ENCODE measurements around the gene APOA1. TPM values are rescaled to one million over a fixed set of nuclear protein-coding genes. Genes with fewer than 3 reads are reported as not detected.

APOA1 gene
- total RNA-seq, 1 experiment from 2014 or later = 0.14 TPM

DNA sequence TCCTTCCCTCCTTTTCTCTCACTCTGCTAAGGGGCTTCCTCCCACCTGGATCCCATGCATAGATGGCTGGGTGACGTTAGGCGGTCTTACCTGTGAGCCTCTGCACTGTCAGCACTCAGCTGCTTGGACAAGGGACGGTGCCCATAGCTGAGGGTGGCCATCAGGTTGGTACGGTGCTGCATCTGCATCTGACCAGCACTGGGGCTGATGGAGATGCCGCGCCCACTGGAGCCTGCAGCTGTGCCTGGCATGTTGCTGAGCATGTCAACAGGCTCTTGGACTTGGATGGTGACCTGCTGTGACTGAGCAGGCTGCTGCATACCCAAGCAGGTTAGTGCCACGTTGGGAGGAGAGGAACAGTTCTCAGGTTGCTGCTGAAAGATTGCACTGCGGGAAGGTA is 21.8 kb upstream of the APOA1 start:
- no peak for DNase-seq (ENCODE audit: low read depth)

DNA sequence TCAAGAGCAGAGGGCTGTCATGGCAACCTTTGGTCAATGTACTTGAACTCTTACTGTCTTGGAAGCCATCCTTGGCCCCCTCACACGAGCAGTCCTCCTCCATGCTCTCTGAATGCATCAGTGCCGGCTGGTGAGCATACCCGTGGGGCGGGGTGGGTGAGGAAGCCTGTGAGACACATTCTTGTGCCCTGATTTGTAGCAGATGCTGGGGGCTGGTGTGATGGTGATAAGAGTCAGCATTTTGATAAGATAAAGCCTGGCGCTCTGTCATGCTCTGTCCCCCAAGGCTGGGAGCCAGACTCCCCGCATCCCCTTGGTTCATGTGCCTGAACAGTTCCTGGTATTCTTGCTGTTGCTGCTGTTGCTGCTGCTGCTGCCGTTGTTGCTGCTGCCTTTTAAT is 20.5 kb upstream of the APOA1 start:
- no peak for DNase-seq (ENCODE audit: low read depth)

DNA sequence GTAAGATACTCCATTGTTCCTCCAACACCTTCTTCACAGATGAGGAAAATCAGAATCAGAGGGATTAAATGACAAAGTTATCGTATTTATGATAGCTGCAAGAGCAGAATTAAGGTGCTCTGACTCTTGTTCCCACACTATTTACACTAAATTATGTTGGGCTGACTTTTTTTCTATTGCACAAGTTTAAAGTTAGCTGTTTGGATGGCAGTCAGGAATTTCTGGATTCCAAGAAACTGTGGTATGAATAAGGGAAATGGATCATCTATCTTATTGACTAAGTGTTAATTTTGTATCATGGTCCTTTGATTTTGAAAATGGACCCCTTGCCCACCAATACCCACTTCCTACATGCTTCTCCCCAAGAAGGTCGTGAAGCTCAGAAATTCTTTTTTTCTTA is 19.9 kb upstream of the APOA1 start:
- DNase-seq (ENCODE audit: low read depth) = no peak

DNA sequence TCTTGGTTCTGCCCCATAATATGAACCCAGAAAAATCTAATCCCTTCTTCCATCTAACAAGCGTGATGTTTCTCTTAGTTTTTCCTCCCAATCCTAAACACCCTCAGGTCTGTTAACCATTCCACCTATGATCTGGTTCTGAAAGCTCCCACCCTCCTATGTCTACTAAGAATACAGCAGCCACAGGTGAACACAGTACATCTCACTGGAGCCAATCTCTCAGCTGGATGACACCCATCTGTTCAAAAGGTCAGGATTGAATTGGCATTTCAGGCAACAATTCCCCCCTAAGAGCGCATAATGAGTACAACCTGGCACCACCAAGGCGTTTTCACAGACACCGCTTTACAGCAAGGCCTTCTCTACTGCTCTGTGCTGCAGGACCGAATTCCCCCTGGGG is 19.0 kb upstream of the APOA1 start:
- DNase-seq (ENCODE audit: low read depth) = no peak

DNA sequence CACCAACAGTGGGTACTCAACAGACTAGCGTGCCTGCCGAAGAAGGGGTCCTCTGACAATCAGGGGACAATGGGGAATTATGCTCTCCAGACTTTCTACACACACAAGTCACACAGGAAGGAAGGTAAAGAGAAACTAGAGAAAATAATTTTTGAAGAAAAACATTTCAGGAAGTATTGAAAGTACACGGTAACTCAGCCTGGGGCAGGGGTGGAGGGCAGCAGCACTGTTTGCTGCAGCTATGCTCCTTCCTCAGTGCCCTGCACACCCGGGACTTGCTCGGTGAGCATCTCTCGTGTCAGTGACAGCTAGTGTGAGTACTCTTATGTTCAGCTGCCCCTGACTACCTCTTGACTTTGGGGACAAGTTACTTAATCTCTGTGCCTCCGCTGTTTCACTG is 18.0 kb upstream of the APOA1 start:
- DNase-seq (ENCODE audit: low read depth) = no peak

DNA sequence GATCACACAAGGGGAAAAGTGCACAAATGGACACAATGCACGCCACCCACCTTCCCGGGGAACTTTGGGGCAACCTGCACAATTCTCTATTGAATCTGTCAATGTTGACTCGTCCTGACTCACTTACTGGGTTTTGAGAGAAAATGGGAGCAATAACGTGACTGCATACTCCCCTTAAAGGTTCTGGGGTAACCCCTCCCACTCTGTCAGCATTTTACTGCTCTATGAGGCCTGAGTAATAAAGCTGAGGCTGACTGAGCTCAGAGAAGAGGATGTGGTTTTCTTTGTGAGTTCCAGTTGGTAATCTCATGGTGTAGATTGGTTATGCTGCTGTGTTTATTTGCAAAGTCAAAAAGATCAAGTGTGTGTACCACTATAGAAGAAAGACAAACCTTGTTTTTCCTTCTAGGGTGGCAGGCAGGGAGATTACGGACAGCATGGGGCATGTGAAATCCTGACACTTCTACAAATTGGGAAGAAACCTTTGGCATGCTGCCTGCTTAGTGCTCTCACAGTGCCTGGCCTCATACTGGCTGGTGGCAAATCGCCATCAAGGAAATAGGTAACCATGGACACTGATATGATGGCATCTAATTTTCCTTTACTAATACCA is 16.1 kb upstream of the APOA1 start:
- DNase-seq (ENCODE audit: low read depth) = peak; percentile 99

DNA sequence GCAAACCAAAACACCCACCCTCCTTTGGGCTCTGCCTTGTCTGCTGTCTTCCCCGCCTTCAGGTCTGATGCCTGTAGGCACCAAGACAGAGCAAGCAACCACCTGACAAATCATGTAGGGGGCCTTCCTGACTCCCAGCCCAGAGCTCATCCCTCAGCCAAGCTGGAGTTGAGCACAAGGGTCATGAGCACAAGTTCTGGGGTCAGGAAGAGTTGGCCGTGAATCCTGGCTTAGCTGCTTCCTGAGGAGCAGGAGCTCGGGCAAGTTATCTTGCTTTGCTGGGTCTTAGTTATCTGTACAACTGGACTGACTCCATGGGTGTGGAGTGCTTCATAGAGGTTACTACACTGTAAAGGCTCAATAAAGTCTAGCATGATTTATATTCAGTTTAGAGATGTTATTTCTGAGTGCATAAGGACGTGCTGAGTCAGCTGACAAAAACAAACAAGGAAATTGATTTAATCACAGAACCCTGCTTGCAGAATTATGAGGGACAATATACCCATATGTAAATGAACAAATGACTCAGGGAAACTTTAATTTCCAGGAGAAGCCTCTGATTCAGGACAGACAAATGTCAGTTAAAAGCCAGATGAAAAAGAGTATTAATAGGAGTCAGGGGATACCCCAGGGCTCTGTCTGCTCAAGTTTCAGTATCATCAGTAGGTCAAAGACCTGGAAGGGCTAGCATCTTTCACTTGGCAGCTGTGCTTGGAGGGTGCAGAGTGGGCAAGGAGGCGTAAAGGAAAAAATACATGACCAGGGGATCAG is 15.0 kb upstream of the APOA1 start:
- DNase-seq (ENCODE audit: low read depth) = peak; percentile 32

DNA sequence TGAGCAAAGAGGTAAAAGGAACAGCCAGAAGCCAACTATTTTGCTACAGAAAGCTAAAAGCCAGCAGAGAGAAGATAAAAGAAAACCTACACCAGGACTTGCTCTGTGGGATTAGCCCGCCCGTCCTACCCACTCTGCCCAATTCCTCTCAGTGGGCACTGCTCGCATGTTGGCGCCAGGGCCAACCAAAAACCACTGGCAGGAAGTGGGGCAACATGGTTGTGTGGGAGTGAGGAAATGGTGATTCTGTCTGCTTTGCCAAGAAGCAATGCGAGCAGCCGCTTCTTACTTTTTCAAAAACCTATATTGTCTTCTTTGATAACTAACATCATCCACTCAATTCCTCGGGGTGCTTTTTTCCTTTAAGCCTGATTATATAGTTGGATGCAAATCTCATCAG is 14.2 kb upstream of the APOA1 start:
- DNase-seq (ENCODE audit: low read depth) = no peak

DNA sequence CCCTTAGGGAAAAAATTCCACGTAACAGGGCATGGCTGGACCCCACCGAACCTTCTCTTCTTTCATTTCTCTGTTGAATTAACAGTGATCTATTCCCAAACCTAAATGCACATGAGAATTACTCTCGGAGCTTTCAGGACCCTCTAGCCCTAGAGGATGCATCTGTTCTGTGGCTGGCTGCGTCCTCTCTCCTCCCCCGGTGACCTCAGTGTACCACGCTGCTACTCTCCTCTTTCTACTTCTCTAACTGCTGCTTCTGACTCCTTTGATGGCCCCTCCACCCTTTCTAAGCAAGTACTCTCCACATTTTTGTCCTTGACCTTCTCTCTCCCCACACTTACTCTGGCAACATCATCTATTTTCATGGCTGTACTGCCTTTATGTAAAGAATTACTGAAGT is 12.1 kb upstream of the APOA1 start:
- DNase-seq (ENCODE audit: low read depth) = no peak

DNA sequence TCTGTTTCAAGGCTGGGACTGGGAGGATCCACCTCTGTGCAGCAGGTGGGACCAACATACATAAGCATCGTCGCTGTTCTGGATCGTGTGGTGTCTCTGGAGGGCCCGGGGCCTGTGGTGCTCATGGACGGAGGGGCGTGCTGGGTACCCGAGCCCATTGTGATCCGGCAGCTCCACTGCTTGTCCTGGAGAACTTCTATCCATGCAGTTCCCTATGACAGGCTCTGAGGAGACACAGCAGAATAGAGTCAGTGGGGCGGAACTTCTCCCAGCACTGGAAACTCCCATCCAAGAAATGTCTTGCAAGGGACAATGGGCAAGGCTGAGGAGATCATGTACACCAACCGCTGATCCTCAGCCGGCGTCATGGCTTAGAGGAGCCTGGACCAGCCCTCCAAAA is 11.6 kb upstream of the APOA1 start:
- no peak for DNase-seq (ENCODE audit: low read depth)

DNA sequence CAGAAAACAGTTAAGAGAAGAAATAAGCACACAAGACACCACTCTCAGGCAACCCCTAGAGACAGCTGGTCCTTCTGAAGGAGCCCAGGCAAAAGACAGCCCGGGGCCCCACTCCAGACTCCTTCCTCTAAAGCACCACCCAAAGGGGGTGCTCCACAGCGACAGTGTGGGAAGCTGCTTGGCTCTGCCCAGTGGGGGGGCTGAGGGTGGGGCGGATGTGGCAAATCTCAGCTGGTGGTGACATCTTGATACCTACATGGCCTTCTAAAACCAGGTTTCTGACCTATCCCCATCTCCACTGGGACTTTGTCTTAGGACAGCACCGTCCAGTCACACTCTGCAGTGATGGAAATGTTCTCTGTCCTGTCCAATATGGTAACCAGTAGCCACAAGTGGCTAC is 10.2 kb upstream of the APOA1 start:
- no peak for DNase-seq (ENCODE audit: low read depth)

DNA sequence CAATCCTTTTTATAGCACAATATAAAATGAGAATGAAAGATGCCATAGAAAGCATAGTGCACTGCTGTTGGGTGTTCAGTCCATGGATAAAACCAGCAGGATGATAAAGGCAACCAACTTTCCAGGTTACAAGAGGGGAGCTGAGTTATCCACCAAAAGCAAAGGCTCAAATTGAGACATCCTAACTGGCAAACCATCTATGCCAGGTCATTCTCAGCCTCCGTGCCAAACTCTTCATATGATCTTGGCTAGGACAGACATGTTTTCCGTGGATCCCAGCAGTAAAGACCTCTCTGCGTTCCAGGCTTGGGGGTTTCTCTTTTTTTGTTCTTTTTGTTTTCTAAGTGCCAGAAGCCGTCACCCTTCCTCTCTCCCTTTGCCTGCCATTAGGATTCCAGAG is 7.3 kb upstream of the APOA1 start:
- no peak for DNase-seq (ENCODE audit: low read depth)

DNA sequence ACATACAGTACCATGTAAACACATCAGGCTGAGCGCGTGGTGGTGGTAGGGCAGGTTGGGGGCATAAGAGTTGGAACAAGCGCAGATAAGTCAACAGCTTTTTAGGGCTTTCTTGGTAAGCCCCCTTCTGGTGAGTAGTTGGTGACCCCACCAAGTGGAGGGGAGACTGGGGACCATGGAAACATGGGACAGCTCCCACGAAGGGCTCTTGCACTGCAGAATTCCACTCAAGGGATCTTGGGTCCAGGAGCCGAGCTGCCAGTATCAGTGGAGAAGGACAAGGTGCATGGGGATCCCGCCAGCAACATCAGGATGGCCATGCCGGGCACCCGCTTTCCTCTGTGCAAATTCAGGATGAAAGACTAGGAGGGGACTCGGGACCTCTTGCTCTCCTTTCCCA is 6.2 kb upstream of the APOA1 start:
- no peak for DNase-seq (ENCODE audit: low read depth)

DNA sequence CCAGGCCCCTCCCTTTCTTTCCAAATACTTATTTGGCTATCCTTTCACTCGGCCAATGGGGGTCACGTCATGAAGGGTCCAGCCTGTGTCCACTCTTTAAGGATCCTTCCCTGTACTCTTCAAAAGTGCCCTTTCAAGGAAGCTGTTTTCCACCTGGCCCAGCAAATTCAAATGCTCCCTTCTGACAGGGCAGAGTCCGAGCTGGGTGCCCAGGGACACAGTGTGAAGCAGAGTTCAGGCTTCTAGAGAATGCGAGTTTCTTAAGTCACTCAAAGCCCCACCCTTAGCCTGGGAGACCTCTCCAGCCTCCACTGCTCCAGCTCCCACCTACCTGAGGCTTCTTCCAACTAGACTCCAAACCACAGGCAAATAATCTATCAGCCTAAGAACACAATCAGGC is 5.5 kb upstream of the APOA1 start:
- DNase-seq (ENCODE audit: low read depth) = no peak

DNA sequence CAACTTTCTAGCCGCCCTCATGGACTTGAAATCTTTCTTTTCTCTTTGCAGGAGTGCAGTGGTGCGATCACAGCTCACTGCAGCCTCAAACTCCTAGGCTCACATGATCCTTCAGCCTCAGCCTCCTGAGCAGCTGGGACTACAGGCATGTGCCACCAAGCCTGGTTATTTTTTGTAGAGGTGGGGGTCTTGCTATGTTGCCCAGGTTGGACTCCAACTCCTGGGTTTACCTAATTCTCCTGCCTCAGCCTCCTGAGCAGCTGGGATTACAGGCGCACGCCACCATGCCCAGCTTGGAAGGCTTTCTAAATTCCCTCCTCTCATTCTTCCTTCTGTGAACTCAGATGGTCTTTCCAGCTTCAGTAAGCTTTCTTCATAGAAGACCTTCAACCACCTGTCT is 4.7 kb upstream of the APOA1 start:
- DNase-seq (ENCODE audit: low read depth) = no peak

DNA sequence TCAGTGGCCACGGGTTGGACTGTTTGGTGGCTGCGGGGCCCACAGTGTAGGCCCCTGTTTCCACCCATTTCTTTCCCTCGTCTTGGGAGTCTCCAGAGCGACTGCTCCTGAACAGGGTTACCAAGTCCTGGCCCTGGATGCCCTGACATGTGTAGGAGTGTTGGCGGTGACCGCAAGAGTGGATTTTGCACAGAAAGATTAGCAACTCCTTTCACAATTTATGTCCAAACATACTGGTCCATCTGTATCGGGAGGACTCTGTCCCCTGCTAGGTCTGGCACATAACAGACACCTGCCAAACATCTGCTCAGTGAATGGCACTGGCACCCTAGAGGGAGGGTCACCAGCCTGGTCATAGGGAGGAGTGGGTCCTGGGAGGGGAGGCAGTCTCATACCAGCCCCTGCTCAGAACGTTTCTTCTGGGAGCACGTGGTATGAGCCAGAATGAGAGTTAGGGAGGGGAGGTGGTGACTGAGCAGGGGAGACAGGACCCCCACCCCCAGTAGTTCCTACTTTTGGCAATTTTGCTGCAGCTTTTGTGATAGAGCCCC is 3.4 kb upstream of the APOA1 start:
- no peak for DNase-seq (ENCODE audit: low read depth)

DNA sequence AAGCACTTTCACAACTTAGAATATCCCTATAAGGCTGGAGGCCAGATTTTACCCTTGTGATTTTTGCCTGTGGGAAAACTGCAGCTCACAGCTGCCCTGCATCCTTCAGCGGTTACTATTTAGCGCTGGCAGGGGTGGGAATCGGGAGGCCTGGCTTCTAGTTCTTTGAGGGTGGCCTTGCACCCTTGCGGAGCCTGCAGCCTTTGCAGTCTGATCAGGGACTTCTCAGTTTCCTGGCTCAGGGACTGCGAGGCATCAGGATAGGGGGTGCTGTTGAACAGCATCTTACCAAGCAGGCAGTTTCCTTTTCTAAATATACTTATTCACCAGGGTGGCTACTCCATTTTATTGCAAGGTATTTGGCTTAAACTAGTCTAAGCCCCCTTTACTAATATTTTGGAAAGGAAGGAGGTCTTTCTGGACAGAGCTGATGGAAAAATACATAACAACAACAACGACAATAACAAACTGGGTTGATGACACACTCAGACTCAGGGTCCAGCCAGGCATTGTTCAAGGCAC is 2.9 kb upstream of the APOA1 start:
- DNase-seq (ENCODE audit: low read depth) = no peak

DNA sequence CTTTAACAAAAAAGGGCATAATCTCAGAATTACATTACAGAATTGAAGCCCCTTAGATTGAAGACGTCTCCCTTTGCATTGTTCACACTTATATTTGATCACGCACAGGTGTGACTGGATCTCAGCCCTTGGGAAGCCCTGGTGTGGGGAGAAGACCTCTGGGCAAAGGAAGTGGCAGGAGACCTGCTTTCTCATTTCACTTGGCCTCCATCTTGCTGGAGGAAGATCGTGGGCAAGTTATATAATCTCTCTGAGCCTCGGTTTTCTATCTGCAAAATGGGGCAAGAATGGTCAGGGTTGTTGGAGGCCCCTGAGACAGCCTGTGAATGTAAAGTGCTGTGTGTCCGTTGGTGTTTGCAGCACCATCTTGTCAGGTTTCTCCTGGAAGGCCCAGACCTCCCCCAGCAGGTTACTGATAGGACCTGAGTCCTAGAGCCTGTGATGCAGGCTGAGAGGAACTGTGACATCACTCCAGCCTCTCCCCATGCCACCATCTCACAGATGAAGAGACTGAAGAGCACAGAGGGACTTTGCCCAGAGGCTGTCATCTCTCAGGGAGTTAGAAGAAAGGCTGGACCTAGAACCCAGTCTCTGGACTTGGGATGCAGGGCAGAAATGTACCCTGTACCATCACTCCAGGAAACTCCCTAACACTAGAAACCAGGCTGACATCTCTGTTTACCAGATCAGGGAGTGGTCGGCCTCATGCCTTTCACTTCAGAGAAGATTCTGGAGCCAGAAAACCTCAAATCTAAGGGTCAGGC is 1.1 kb upstream of the APOA1 start:
- no peak for DNase-seq (ENCODE audit: low read depth)

DNA sequence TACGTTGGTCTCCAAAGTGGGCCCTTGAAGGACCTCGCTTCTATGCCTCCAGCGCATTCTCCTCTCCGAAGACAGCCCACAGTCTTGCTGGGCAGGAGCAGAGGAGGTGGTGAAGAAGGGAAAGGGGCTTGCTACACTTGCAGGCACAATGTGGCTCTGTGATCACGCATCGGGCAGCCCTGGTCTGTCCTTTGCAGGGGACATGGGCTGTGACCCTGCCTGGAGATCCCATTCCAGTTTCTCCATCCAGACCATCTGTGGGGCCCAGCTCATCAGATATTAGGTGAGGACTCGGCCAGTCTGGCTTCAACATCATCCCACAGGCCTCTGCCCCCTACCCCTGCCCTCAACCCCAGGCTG is 810 bp downstream of the APOA1 start:
- DNase-seq (ENCODE audit: low read depth) = no peak

DNA sequence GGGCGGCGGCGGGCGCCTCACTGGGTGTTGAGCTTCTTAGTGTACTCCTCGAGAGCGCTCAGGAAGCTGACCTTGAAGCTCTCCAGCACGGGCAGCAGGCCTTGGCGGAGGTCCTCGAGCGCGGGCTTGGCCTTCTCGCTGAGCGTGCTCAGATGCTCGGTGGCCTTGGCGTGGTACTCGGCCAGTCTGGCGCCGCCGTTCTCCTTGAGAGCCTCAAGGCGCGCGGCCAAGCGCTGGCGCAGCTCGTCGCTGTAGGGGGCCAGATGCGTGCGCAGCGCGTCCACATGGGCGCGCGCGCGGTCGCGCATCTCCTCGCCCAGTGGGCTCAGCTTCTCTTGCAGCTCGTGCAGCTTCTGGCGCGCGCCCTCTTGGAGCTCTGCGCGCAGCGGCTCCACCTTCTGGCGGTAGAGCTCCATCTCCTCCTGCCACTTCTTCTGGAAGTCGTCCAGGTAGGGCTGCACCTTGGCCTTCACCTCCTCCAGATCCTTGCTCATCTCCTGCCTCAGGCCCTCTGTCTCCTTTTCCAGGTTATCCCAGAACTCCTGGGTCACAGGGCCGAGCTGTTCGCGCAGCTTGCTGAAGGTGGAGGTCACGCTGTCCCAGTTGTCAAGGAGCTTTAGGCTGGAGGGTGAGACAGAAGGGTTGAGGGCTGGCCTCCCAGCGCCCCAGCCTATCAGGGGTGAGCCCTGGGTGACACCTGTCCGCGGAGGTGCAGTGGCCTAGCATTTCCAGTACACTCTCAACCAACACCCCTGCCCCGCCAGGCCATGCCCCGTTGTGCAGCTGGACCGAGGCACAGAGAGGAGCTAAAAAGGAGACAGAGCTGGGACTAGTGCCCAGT is 1.4 kb downstream of the APOA1 start:
- peak; percentile 96 for DNase-seq (ENCODE audit: low read depth)

DNA sequence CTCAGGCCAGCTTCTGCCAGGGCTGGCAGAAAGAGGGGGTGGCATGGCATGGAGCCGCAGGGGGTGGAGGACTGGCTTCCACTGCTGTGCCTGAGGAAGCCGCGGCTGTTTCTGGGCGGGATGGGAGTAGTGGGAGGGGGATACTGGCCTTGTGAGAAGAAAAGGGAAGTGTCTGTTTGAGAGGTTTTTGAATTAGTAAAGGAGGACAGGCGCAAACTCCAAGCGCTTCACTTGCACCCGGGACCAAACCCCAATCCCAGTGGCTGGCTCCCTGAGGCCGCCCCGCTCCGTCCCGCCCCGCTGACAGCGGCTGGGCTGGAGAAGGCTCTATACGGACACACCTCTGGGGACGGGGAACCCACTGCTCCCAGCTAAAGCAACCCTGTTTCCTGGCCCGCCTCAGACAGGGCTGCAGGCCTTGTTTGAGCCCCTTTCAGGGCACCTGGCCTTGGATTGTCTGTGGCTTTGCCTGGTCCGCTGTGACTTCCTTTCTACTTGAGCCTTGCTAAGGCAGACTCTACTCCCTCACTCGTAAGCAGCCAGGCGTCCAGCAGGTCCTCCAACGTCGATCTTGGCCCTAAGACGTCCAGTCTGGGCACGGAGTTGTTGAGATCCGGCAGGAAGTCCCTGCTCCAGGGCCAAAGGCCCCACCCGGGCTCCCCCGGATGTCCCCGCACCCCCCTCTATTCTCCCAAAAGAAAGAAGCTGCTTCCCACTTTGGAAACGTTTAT is 2.2 kb downstream of the APOA1 start:
- DNase-seq (ENCODE audit: low read depth) = no peak

Measured in HT1080 (cell line).